Measurements from ENCODE around the gene YIPF2. TPM values are rescaled to one million over a fixed set of nuclear protein-coding genes. Genes with fewer than 3 reads are reported as not detected.
"Not testable (repeated sequence)": the region's sequence is repeated elsewhere in the genome, so short reads cannot be mapped to it uniquely, and the experiment has no call there.

Gene YIPF2
- total RNA-seq, 1 donor from 2014 or later, result 21.7 TPM

DNA sequence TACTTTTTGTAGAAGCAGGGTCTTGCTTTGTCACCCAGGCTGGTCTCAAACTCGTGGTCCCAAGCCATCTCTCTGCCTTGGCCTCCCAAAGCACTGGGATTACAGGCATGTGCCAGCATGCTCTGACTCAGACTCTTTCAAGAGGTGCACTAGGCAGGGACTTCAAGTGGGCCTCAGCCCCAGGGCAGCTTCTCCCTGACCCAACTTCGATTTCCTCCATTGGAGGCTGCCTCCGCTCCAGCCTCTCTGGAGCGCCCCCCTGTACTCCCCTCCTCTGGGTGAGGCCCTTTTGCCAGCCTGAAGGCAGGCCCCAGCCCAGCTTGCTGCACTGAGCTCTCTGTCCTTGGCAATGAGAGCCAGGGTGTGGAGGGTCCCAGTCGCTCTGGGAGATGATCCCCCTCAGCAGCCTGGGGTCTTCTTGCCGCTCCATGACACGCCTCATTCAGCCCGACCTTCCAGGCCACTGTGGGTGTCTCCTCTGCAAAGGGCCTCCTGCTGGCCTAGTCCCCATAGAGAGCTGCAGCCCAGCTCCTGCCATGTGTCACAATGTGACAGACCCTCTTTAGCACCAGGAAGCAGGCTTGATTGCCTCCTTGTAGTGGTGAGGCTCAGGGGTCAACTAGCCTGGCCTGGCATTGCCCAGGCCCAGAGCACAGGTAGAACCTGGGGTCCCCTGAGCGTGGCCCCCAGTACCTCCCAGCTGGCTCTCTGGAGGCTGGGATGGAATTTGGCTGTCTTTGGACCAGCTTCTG, 40.6 kb downstream of the YIPF2 start:
- Mint-ChIP-seq H3K4me1 (peaks cover 3% of the 10 kb centered on the region), H3K27me3 (no peaks in the 10 kb centered on the region), H3K9me3 (no peaks in the 10 kb centered on the region), H3K36me3 (ENCODE audit: low read depth) (no peaks in the 10 kb centered on the region), H3K4me3 (no peak overlapping the region), H3K27ac (no peak overlapping the region)
- intact Hi-C loops (cut with micrococcal nuclease), result no loop called here
- no peak for DNase-seq

DNA sequence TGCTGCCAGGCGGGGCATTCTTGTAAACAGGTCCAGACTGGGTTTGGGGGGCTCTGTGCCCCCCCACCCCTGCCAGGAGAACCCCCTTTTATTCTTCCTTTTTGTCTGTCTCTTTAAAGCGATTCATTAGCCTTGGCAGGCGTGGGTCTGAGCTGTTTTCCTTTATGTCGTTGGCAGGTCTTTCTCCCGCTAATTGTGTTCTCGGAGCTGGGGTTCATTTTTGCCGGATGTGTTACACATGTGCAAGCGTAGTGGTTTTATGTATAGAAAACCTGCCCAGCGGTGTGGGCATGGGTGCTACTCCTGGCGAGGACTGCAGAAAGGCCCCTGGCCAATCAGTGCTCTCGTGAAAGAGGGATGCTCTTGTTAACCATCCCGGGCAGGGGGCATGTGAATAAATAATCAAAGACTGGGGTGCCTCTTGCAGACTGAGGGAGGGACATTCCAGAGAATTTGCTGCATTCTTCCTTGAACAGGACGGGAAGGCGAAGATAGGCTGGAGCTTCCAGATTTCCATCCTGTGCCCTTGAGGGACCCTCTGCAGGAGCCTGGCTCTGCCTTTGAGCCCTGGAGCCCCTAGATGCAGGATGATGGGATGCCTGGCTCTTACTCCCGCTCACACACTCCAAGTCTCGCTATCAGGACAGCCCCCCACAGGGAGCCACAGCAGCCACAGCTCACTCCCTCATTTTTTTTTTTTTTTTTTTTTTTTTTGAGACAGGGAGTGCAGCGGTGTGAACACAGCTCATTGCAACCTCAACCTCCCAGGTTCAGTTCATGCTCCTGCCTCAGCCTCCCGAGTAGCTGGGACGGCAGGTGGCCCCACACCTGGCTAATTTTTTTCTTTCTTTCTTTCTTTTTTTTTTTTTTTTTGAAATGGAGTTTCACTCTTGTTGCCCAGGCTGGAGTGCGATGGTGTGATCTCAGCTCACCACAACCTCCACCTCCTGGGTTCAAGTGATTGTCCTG, 43.0 kb downstream of the YIPF2 start:
- no peak overlapping the region for H3K27ac Mint-ChIP-seq
- H3K9me3 Mint-ChIP-seq, result no peaks in the 10 kb centered on the region
- H3K4me1 Mint-ChIP-seq, result peaks cover 3% of the 10 kb centered on the region
- H3K36me3 Mint-ChIP-seq (ENCODE audit: low read depth), result no peaks in the 10 kb centered on the region
- H3K27me3 Mint-ChIP-seq, result no peaks in the 10 kb centered on the region
- H3K4me3 Mint-ChIP-seq, result no peak overlapping the region
- intact Hi-C loops (cut with micrococcal nuclease), result no loop called here
- no peak for DNase-seq

- Mint-ChIP-seq H3K4me3 (no peak overlapping the region), H3K4me1 (peaks cover 6% of the 10 kb centered on the region), H3K9me3 (no peaks in the 10 kb centered on the region), H3K36me3 (ENCODE audit: low read depth) (peaks cover 1% of the 10 kb centered on the region), H3K27ac (no peak overlapping the region), H3K27me3 (no peaks in the 10 kb centered on the region)
- no peak for DNase-seq
- intact Hi-C loops (cut with micrococcal nuclease), result no loop called here
These were observed 44.2 kb downstream of the YIPF2 start for GRCh38 chr19:10884274-10884673.

DNA sequence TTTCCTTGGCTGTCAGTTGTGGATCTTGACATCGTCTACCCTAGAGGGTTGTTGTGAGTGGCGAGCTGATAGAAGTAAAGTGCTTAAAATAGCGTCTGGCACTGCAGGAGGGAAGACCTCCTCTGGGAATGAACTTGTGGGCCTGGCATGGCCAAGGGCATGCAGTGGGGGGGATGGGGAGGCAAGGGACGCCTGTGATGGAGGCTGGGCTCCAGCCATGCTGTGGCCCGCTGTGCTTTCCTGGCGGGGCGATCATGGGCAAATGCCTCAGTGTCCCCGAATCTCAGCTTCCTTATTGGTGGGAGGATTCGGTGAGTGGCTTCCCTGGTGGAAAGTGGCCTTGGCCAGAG, 46.4 kb downstream of the YIPF2 start:
- Mint-ChIP-seq H3K9me3 (no peaks in the 10 kb centered on the region), H3K36me3 (ENCODE audit: low read depth) (peaks cover 7% of the 10 kb centered on the region), H3K4me3 (no peak overlapping the region), H3K27me3 (no peaks in the 10 kb centered on the region), H3K4me1 (peaks cover 17% of the 10 kb centered on the region), H3K27ac (no peak overlapping the region)
- intact Hi-C loops (cut with micrococcal nuclease), result no loop called here
- no peak for DNase-seq

DNA sequence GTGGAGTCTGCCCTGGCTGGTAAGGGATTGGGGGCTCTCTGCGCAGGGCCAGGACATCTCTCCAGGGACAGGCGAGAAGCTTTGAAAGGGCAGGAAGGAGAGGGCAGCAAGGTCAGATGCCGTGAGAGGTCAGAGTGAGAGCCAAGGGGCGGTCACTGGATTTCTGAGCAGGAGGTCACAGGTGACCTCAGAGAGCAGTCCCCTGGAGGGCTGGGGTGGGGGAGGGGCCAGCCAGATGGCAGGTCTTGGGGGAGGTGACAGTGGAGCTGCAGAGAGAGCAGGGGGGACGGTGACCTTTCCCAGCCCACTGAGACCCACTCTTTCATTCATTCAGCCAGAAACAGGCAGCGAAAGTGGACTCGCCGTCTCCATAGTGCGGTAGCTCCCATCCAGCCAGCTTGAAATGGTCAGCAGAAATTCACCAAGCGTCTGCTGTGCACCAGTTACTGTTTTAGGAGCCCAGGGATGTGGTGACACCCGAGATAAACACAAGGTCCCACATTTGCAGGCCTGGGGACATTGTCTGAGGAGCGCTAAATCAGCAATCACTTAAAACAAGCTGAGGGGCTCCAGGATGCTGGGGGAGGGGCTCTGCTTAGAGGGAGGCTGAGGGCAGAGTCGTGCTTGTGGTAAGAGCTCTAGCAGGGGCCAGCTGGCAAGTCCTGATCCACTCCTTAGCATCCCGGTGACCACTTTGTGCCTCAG, 46.9 kb downstream of the YIPF2 start:
- Mint-ChIP-seq H3K4me1 (peaks cover 20% of the 10 kb centered on the region), H3K4me3 (no peak overlapping the region), H3K9me3 (no peaks in the 10 kb centered on the region), H3K36me3 (ENCODE audit: low read depth) (peaks cover 7% of the 10 kb centered on the region), H3K27me3 (no peaks in the 10 kb centered on the region), H3K27ac (peak overlapping the region; percentile 25)
- intact Hi-C loops (cut with micrococcal nuclease), result no loop called here
- DNase-seq, result no peak

DNA sequence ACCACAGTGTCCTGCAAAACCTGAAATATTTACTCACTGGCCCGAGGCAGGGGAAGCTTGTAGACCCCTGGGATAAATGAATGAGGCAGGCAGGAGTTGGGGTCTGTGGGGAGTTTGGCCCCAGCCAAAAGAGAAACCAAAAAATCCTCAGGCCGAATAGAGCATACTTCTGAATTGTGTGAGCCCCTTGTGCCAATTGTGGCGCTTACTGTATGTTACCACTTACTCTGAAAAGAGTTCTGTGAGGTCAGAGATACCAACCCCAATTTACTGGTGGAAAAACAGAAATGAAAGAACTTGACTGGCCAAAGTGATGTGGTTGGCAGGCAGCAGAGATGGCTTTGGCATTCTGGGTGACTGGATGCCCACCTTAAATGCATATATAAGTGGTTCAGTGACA, 50.2 kb downstream of the YIPF2 start:
- H3K36me3 Mint-ChIP-seq (ENCODE audit: low read depth), result peaks cover 10% of the 10 kb centered on the region
- DNase-seq, result no peak
- peak overlapping the region; percentile 58 for H3K27ac Mint-ChIP-seq
- peaks cover 29% of the 10 kb centered on the region for H3K4me1 Mint-ChIP-seq
- no peaks in the 10 kb centered on the region for H3K9me3 Mint-ChIP-seq
- H3K4me3 Mint-ChIP-seq, result peak overlapping the region; percentile 2
- intact Hi-C loops (cut with micrococcal nuclease), result loop anchor here (10.0 kb wide), 1 partner anchor 313 kb away; the partner anchor contains the start of genes CDKN2D and KRI1
- no peaks in the 10 kb centered on the region for H3K27me3 Mint-ChIP-seq

DNA sequence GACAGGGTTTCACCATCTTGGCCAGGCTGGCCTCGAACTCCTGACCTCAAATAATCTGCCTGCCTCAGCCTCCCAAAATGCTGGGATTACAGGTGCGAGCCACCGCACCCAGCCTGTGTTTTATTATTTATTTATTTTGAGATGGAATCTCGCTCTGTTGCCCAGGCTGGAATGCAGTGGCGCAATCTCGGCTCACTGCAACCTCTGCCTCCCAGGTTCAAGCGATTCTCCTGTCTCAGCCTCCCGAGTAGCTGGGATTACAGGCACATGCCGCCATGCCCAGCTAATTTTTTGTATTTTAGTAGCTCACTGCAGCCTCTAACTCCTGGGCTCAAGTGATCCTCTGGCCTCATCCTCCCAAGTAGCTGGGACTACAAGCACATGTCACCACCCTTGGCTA, 50.8 kb downstream of the YIPF2 start:
- Mint-ChIP-seq H3K4me1 (peaks cover 35% of the 10 kb centered on the region), H3K27ac (peak overlapping the region; percentile 58), H3K36me3 (ENCODE audit: low read depth) (peaks cover 14% of the 10 kb centered on the region)
- not testable (repeated sequence) for H3K4me3 Mint-ChIP-seq, DNase-seq, H3K27me3 Mint-ChIP-seq, H3K9me3 Mint-ChIP-seq
- intact Hi-C loops (cut with micrococcal nuclease), result loop anchor here (10.0 kb wide), 1 partner anchor 313 kb away; the partner anchor contains the start of genes CDKN2D and KRI1

GRCh38 chr19:10876459-10877240, 51.8 kb downstream of the YIPF2 start:
- H3K9me3 Mint-ChIP-seq, result no peaks in the 10 kb centered on the region

GRCh38 chr19:10874024-10874423, 54.4 kb downstream of the YIPF2 start:
- no peaks in the 10 kb centered on the region for H3K9me3 Mint-ChIP-seq
- intact Hi-C loops (cut with micrococcal nuclease), result loop anchor here (5.0 to 10.0 kb wide), 2 partner anchors 88 to 309 kb away; partner anchors contain the start of genes CDKN2D, KRI1 and SMARCA4
- H3K36me3 Mint-ChIP-seq (ENCODE audit: low read depth), result peaks cover 11% of the 10 kb centered on the region
- H3K27ac Mint-ChIP-seq, result no peak overlapping the region
- peak overlapping the region; percentile 34 for H3K4me3 Mint-ChIP-seq
- DNase-seq, result no peak
- no peaks in the 10 kb centered on the region for H3K27me3 Mint-ChIP-seq
- peaks cover 38% of the 10 kb centered on the region for H3K4me1 Mint-ChIP-seq

More at GRCh38 chr19:10876459-10877240, 51.8 kb downstream of the YIPF2 start:
- intact Hi-C loops (cut with micrococcal nuclease), result loop anchor here (10.0 kb wide), 1 partner anchor 312 kb away; the partner anchor contains the start of genes CDKN2D and KRI1
- Mint-ChIP-seq H3K27me3 (no peaks in the 10 kb centered on the region), H3K36me3 (ENCODE audit: low read depth) (peaks cover 15% of the 10 kb centered on the region), H3K4me1 (peaks cover 36% of the 10 kb centered on the region), H3K4me3 (peak overlapping the region; percentile 6), H3K27ac (peak overlapping the region; percentile 50)
- no peak for DNase-seq

- H3K27me3 Mint-ChIP-seq, result no peaks in the 10 kb centered on the region
- H3K4me3 Mint-ChIP-seq, result peak overlapping the region; percentile 93
- H3K9me3 Mint-ChIP-seq, result no peaks in the 10 kb centered on the region
- intact Hi-C loops (cut with micrococcal nuclease), result loop anchor here (2.0 to 10.0 kb wide), 3 partner anchors 56 to 308 kb away; partner anchors contain the start of genes CDKN2D, KRI1, SMARCA4 and TIMM29
- peak overlapping the region; percentile 93 for H3K27ac Mint-ChIP-seq
- peaks cover 39% of the 10 kb centered on the region for H3K4me1 Mint-ChIP-seq
- peaks cover 8% of the 10 kb centered on the region for H3K36me3 Mint-ChIP-seq (ENCODE audit: low read depth)
- peak; percentile 65 for DNase-seq
These were observed 55.8 kb downstream of the YIPF2 start for GRCh38 chr19:10872546-10873107.

All from activated CD4-positive, alpha-beta T cell treated with anti-CD3 and anti-CD28 coated beads, Interleukin-2, amount 10 ng/mL, durations not matched to agents 24 days and 14 days (primary cell).